Small intestine (tissue), 16 donors: ENCODE data around the gene CPHXL. TPM values are rescaled to one million over a fixed set of nuclear protein-coding genes. Genes with fewer than 3 reads are reported as not detected.
A peak's percentile ranks its signal among the peaks of the same experiment; 100 is the strongest.

Experiments
- DNase-seq, 2 donors: peaks; one replicate each; pipeline versions ENCODE4 v3.0.0 to v3.0.0-alpha.2; 2013
- FAIRE-seq: peaks from 2 replicates; lab custom pipeline; 2012; peaks lifted over from hg19 to GRCh38; lab: Jason Lieb, UNC
- H3K27ac ChIP-seq, 3 donors: one replicate each; pipeline ENCODE4 v1.5.1; 2013; ENCODE audit warnings: low read length in 2 of 3, mild to moderate bottlenecking in 2 of 3, control low read depth in 1 of 3, inconsistent platforms in 1 of 3, low read depth in 1 of 3, moderate library complexity in 1 of 3
- H3K27me3 ChIP-seq, 3 donors: one replicate each; pipeline ENCODE4 v1.6.1; 2013; ENCODE audit warnings: low read length in 3 of 3, inconsistent platforms in 1 of 3; ENCODE audit not compliant: control insufficient read depth in 3 of 3, insufficient read depth in 3 of 3
- H3K36me3 ChIP-seq, 3 donors: one replicate each; pipeline ENCODE4 v1.6.1; 2013; ENCODE audit warnings: low read length in 3 of 3, inconsistent platforms in 1 of 3, low read depth in 1 of 3, mild to moderate bottlenecking in 1 of 3, moderate library complexity in 1 of 3; ENCODE audit not compliant: control insufficient read depth in 3 of 3, insufficient read depth in 2 of 3
- H3K4me1 ChIP-seq, 3 donors: one replicate each; pipeline ENCODE4 v1.6.1; 2013; ENCODE audit warnings: low read length in 2 of 3, inconsistent platforms in 1 of 3, low read depth in 1 of 3, mild to moderate bottlenecking in 1 of 3, moderate library complexity in 1 of 3; ENCODE audit not compliant: control insufficient read depth in 3 of 3, insufficient read depth in 2 of 3
- H3K4me3 ChIP-seq, 3 donors: one replicate each; pipeline ENCODE4 v1.5.1; 2013; ENCODE audit warnings: low read length in 3 of 3, control low read depth in 1 of 3, inconsistent platforms in 1 of 3, low read depth in 1 of 3, mild to moderate bottlenecking in 1 of 3, moderate library complexity in 1 of 3
- H3K9me3 ChIP-seq, 2 donors: one replicate each; pipeline ENCODE4 v1.6.1; 2013; ENCODE audit warnings: low read depth in 1 of 2, low read length in 1 of 2; ENCODE audit not compliant: control insufficient read depth in 2 of 2, insufficient read depth in 1 of 2
- WGBS, 3 donors: extraction: QIAGEN DNeasy Blood & Tissue Kit; methylation state at CpG; one replicate each; pipeline ENCODE4 v1.1.7; 2013; 5-methylcytosine and 5-hydroxymethylcytosine counted together
- long read RNA-seq, 10 donors: transcript quantifications; one replicate each; lab custom pipeline, GENCODE V29; 2026
- polyA plus RNA-seq, 4 donors: library from polyadenylated mRNA; stranded (reverse) in 3 of 4; unstranded in 1 of 4; fragments of 200-250 nt in 3 of 4; fragments of 120-200 nt in 1 of 4; gene quantifications; one replicate each; pipeline versions ENCODE4 v1.2.1 to v1.2.3, GENCODE V29; 2013
- donor health status: healthy with polysubstance abuse.
- donor health status: control.
- donor health status: control.
- donor health status: Bipolar disorder and iron deficiency.
- donor health status: healthy.

CPHXL gene
- polyA plus RNA-seq, result not detected
- long read RNA-seq, donor 1, result 0 reads
- long read RNA-seq, donor 2, result 0 reads
- long read RNA-seq, donor 3, result 0 reads
- long read RNA-seq, donor 4, result 0 reads
- long read RNA-seq, donor 5, result 0 reads
- long read RNA-seq, donor 6, result 0 reads
- long read RNA-seq, donor 7, result 0 reads
- long read RNA-seq, donor 8, result 0 reads
- long read RNA-seq, donor 9, result 0 reads
- long read RNA-seq, donor 10, result 0 reads

- H3K27ac ChIP-seq, result no peak within 1 kb of the TSS
- DNase-seq, result no peak
- H3K36me3 ChIP-seq, result no peaks in the 10 kb centered on the region
- H3K4me3 ChIP-seq, result no peak within 1 kb of the TSS
- no peaks in the 10 kb centered on the region for H3K27me3 ChIP-seq
- 80 to 88% (median 80%) methylated on average over 5 of the region's 5 CpGs for WGBS, 3 donors
- H3K9me3 ChIP-seq, result no peaks in the 10 kb centered on the region
- peaks cover 0 to 8% (median 0%) of the 10 kb centered on the region in 3 donors for H3K4me1 ChIP-seq
- FAIRE-seq, result no peak
Measured at GRCh38 chr16:75726390-75726789, at the start of gene CPHXL. TSS of gene CPHXL (minus strand) at chr16:75726490. CDS start at chr16:75726442, 48 bp downstream.

DNA sequence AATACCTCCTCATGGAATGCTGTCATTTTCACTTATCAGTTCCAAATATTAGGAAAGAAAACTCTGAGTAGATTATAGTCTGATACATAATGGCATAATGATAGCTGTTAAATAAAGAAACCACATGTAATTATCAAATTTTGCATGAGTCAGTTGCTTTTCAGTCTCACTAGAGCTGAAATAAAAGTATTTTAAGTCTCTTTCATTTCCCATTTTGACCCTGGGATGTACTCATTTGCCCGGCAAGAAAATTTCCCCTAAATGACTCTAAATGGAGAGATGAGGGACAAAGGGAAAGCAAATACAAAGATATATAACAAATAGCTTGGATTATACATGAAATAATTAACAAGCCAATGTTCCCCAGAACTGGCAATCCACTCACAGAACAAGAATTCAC lies 47.9 kb upstream of the CPHXL start:
- WGBS, 3 donors, result 54 to 63% (median 61%) methylated on average over 1 of the region's 1 CpG
- no peak overlapping the region for H3K4me3 ChIP-seq
- DNase-seq (no peak), FAIRE-seq (no peak)
- H3K9me3 ChIP-seq, result peaks cover 0 to 9% of the 10 kb centered on the region in 2 donors
- no peaks in the 10 kb centered on the region for H3K4me1 ChIP-seq
- H3K27ac ChIP-seq, result no peak overlapping the region
- H3K36me3 ChIP-seq, result no peaks in the 10 kb centered on the region
- H3K27me3 ChIP-seq, result no peaks in the 10 kb centered on the region

- DNase-seq (no peak), FAIRE-seq (no peak)
- Histone ChIP-seq H3K27ac (no peak overlapping the region), H3K4me1 (no peaks in the 10 kb centered on the region), H3K9me3 (peaks cover 0 to 9% of the 10 kb centered on the region in 2 donors), H3K4me3 (no peak overlapping the region), H3K27me3 (no peaks in the 10 kb centered on the region), H3K36me3 (no peaks in the 10 kb centered on the region)
Measured at GRCh38 chr16:75770051-75770450, 43.8 kb upstream of the CPHXL start.

GRCh38 chr16:75764154-75764768 lies 38.0 kb upstream of the CPHXL start:
- peak; percentile 76 to 79 for DNase-seq
- Histone ChIP-seq H3K4me3 (no peak overlapping the region), H3K27ac (no peak overlapping the region), H3K4me1 (no peaks in the 10 kb centered on the region), H3K36me3 (no peaks in the 10 kb centered on the region), H3K27me3 (no peaks in the 10 kb centered on the region), H3K9me3 (no peaks in the 10 kb centered on the region)
- no peak for FAIRE-seq
- WGBS, 3 donors, result 13 to 23% (median 14%) methylated on average over 7 of the region's 7 CpGs

GRCh38 chr16:75763204-75763603 lies 36.9 kb upstream of the CPHXL start:
- WGBS, 3 donors, result 75 to 92% (median 85%) methylated on average over 3 of the region's 3 CpGs
- DNase-seq, result no peak

GRCh38 chr16:75762746-75763145 lies 36.5 kb upstream of the CPHXL start:
- DNase-seq (no peak), FAIRE-seq (no peak)
- no peaks in the 10 kb centered on the region for H3K36me3 ChIP-seq
- H3K27ac ChIP-seq, result no peak overlapping the region
- no peak overlapping the region for H3K4me3 ChIP-seq
- no peaks in the 10 kb centered on the region for H3K4me1 ChIP-seq
- H3K27me3 ChIP-seq, result no peaks in the 10 kb centered on the region
- H3K9me3 ChIP-seq, result no peaks in the 10 kb centered on the region
- 77 to 79% (median 77%) methylated on average over 2 of the region's 2 CpGs for WGBS, 3 donors

More at GRCh38 chr16:75763204-75763603, 36.9 kb upstream of the CPHXL start:
- Histone ChIP-seq H3K4me3 (no peak overlapping the region), H3K27ac (no peak overlapping the region), H3K4me1 (no peaks in the 10 kb centered on the region), H3K9me3 (no peaks in the 10 kb centered on the region), H3K27me3 (no peaks in the 10 kb centered on the region), H3K36me3 (no peaks in the 10 kb centered on the region)
- FAIRE-seq, result no peak

GRCh38 chr16:75761108-75761507 lies 34.8 kb upstream of the CPHXL start:
- FAIRE-seq (no peak), DNase-seq (no peak)
- H3K4me3 ChIP-seq, result no peak overlapping the region
- no peaks in the 10 kb centered on the region for H3K36me3 ChIP-seq
- no peaks in the 10 kb centered on the region for H3K4me1 ChIP-seq
- 78 to 90% (median 83%) methylated on average over 7 of the region's 7 CpGs for WGBS, 3 donors
- no peaks in the 10 kb centered on the region for H3K9me3 ChIP-seq
- peak overlapping the region in 1 of 3 donors; percentile 42 for H3K27ac ChIP-seq
- no peaks in the 10 kb centered on the region for H3K27me3 ChIP-seq

GRCh38 chr16:75760018-75760519 lies 33.8 kb upstream of the CPHXL start:
- H3K27me3 ChIP-seq, result no peaks in the 10 kb centered on the region
- no peak overlapping the region for H3K4me3 ChIP-seq
- no peaks in the 10 kb centered on the region for H3K4me1 ChIP-seq
- no peak overlapping the region for H3K27ac ChIP-seq
- no peaks in the 10 kb centered on the region for H3K9me3 ChIP-seq
- no peaks in the 10 kb centered on the region for H3K36me3 ChIP-seq
- WGBS, 3 donors, result 10 to 25% (median 23%) methylated on average over 2 of the region's 2 CpGs
- no peak for FAIRE-seq
- no peak for DNase-seq
